C4-2B (cell line): Measurements from ENCODE around the gene CCDC18.
"Not testable (repeated sequence)": the region's sequence is repeated elsewhere in the genome, so short reads cannot be mapped to it uniquely, and the experiment has no call there.

Experiments
- H3K27ac ChIP-seq: fragments of 450-650 bp; 2 replicates; pipeline ENCODE4 v1.5.1; 2017
- ZFX ChIP-seq: fragments of 450-650 bp; IDR thresholded peaks from 2 replicates; pipeline ENCODE4 v1.6.1; 2017
- TF ChIP-seq, protein P1 (sequence below): fragments of 450-650 bp; conservative IDR thresholded peaks from 2 replicates; pipeline ENCODE4 v1.5.1; 2017; ENCODE audit warnings: mild to moderate bottlenecking

Gene CCDC18

DNA sequence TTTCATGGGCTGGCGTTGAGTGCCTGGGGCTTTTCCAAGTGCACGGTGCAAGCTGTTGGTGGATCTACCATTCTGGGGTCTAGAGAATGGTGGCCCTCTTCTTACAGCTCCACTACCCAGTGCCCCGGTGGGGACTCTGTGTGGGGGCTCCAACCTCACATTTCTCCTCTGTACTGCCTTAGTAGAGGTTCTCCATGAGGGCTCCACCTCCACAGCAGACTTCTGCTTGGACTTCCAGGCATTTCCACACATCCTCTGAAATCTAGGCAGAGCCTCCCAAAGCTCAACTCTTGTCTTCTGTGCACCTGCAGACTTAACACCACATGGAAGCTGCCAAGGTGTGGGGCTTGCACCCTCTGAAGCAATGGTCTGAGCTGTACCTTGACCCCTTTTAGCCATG lies 82.1 kb downstream of the CCDC18 start:
- no peak overlapping the region for H3K27ac ChIP-seq
- TF ChIP-seq, protein P1, sequence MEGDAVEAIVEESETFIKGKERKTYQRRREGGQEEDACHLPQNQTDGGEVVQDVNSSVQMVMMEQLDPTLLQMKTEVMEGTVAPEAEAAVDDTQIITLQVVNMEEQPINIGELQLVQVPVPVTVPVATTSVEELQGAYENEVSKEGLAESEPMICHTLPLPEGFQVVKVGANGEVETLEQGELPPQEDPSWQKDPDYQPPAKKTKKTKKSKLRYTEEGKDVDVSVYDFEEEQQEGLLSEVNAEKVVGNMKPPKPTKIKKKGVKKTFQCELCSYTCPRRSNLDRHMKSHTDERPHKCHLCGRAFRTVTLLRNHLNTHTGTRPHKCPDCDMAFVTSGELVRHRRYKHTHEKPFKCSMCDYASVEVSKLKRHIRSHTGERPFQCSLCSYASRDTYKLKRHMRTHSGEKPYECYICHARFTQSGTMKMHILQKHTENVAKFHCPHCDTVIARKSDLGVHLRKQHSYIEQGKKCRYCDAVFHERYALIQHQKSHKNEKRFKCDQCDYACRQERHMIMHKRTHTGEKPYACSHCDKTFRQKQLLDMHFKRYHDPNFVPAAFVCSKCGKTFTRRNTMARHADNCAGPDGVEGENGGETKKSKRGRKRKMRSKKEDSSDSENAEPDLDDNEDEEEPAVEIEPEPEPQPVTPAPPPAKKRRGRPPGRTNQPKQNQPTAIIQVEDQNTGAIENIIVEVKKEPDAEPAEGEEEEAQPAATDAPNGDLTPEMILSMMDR, result no peak
- TF ChIP-seq ZFX, result no peak

DNA sequence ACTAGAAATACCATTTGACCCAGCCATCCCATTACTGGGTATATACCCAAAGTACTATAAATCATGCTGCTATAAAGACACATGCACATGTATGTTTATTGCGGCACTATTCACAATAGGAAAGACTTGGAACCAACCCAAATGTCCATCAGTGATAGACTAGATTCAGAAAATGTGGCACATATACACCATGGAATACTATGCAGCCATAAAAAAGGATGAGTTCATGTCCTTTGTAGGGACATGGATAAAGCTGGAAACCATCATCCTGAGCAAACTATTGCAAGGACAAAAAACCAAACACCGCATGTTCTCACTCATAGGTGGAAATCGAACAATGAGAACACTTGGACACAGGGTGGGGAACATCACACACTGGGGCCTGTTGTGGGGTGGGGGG lies 88.4 kb downstream of the CCDC18 start:
- H3K27ac ChIP-seq, result not testable (repeated sequence)

DNA sequence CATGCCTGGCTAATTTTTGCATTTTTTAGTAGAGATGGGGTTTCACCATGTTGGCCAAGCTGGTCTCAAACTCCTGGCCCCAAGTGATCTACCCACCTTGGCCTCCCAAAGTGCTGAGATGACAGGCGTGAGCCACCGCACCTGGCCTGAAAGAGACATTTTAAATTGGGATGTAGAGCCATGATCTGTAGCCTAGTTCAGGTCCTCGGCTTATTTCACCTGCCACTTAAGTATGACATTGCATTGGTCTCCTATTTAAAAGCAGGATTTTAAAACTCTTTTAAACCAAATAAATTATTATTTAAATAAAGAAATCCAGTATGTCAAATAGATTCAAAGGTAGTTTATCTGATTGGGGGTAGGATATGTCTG lies 94.7 kb downstream of the CCDC18 start:
- H3K27ac ChIP-seq, result not testable (repeated sequence)

DNA sequence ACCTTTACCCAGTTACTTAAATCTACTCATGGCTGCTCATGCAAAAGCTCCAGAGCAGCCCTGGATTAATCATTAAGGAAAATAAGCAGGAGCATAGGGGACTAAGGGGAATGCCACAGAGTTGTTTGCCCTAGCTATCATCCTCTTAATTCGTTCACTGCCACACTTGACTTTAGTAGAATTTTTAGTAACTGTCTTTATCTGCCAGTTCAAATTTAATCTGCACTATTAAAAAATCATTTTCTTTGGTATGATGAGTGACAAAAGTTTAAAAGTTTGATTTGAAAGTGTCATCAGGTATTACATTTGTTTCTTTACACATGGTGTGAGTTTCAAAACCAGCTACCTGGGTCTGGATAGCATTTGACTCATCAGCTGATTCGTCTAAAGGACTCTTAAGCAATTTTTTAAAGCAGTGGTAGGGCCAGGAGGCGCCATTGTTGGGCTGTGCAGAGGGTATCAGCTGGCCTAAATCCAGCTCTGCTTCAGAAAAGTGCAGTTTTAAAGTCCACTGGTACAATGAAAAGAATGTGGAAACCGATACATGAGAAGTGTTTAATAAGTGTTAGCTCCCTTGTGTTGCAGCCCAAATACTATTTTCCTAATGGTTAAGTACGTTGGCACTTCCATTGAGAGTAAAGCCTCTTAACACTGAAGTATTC lies 95.2 kb downstream of the CCDC18 start:
- H3K27ac ChIP-seq, result no peak overlapping the region

DNA sequence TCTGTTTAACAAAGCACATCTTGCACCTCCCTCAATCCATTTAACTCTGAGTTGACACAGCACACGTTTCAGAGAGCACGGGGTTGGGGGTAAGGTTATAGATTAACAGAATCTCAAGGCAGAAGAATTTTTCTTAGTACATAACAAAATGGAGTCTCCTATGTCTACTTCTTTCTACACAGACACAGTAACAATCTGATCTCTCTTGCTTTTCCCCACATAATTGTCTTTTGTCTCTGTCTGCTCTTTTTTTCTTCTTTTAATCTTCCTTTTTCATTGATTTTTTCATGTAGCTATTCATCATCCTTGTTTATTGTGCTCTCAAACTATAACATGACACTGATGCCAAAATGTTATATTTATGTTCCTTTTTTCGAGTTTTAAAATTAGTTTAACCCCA lies 97.0 kb downstream of the CCDC18 start:
- H3K27ac ChIP-seq, result not testable (repeated sequence)

More for the DNA sequence above, 95.2 kb downstream of the CCDC18 start:
- TF ChIP-seq, protein P1, result no peak
- TF ChIP-seq ZFX, result no peak

- TF ChIP-seq, protein P1, result no peak
- TF ChIP-seq ZFX, result no peak
- no peak overlapping the region for H3K27ac ChIP-seq
Observed at GRCh38 chr1:93283496-93283895, 103.0 kb downstream of the CCDC18 start.

DNA sequence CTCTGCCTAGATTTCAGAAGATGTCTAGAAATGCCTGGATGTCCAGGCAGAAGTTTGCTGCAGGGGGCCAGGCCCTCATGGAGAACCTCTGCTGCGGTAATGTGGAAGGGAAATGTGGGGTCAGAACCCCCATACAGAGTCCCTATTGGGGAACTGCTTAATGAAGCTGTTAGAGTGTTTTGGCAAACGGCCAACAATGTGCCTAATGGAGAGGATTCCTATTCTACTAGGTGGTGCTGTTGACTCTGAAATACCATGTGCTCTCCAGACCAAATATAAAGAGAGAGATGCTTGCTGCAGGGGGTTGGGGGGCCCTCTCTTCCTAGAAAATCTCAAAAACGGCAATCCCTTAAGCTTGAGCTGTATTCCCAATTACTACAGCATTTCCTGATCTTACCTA lies 108.0 kb downstream of the CCDC18 start:
- H3K27ac ChIP-seq, result no peak overlapping the region
- TF ChIP-seq, protein P1, result no peak
- no peak for TF ChIP-seq ZFX

DNA sequence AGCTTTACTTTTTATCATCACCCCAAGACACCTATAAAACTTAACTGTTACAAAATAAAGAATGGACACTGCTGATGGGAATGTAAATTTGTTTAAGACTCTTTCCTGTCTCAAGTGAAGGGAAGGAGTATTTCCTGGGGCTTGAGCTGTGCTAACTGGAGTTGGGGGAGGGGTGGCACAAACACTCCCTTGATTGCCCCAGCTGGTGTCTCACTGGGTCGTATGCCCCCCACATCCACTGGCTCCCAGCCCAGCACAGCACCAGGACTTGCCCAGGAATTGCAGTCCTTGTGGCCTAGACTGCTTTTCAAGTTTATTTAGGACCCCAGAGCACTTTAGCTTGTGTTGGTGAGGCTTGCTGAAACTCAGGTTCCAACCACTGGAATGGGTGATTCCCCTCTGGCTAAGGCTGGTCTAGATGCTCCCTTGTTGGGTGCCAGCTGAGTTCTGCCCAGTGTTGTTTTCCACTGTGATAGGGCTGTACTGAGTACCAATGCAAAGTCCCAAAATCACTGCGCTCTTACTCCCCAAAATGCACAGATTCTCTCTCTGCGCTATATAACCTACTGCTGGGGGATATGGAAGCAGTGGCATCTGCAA lies 116.1 kb downstream of the CCDC18 start:
- no peak for TF ChIP-seq ZFX
- TF ChIP-seq, protein P1, result no peak
- no peak overlapping the region for H3K27ac ChIP-seq

DNA sequence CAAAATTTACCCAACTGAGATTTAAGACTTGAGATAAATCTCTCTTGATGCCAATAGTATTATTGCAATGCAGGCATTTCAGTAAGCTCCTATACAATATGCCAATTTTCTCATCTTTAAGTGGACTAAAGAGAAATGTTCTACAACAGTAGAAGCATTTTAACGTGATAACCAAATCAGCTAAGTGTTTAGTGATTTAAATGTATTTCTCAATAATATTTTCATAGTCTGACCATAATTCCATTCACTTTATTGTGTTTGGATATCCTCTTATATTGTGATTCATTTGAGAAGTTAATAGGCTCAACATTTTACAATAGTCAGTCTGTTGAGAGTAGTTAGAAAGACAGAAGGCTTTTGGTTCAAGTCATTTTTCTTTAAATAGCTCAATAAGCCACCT lies 120.6 kb downstream of the CCDC18 start:
- no peak overlapping the region for H3K27ac ChIP-seq
- no peak for TF ChIP-seq ZFX
- TF ChIP-seq, protein P1, result no peak
